ENCODE data around the gene LRRC4B. TPM values are rescaled to one million over a fixed set of nuclear protein-coding genes. Genes with fewer than 3 reads are reported as not detected.

LRRC4B gene
- under 0.01 TPM in 1 of 2 replicates, not detected in the other for total RNA-seq

DNA sequence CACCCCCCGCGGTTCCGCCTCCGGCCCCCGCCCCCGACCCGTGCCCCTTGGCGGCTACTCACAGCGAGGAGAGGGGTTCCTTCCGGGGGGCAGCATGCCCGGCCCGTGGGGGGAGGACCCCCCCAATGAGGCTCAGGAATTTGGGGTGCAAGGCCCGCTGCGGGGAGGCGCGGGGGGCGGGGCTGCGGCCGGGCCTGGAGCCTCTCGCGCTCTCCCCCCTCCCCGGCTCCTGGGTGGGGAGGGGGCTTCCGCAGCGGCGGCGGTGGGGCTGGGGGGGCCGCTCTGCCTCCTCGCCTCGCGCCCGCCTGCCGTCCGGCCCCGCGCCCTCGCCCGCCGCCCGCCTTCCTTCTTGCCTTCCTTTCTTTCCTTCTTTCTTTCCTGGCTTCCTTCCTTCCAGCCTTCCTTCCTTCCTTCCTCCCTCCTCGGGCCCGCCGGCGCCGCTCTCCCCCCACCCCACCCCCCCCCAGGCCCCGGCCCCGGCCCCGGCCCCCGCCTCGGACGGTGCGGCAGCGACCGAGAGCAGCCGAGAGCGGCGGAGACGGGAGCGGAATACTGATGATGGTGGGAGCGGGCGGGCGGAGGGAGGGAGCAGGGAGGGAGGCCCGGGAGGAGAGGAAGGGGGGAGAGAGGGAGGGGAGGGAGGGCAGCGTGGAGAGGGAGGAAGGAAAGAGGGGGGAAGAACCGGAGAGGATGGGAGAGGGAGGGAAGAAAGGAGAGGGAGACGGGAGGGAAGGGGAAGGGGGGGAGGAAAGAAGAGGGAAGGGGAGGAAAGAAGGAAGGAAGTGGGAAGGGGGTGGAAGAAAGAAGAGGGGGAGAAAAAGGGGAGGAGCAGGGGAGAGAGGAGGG, at the start of gene LRRC4B:
Gene LRRC4B (minus strand): TSS at position 554 of the 846 bp plus-strand sequence. CDS start 19,597 bp downstream, outside the sequence.

GRCh38 chr19:50513746-50514345, 54.4 kb downstream of the LRRC4B start, which contains the start of gene ASPDH:
TSS of gene ASPDH (minus strand) at chr19:50513913. CDS start at chr19:50513823, 90 bp downstream.

GRCh38 chr19:50511069-50511822, 57.0 kb downstream of the LRRC4B start, which contains the start of gene JOSD2:
TSS of gene JOSD2 (minus strand) at chr19:50511191. CDS start at chr19:50510431, 760 bp downstream.

GRCh38 chr19:50476224-50476906, 91.9 kb downstream of the LRRC4B start, which contains the start of the genes EMC10 and GARIN5A:
TSS of gene EMC10 (plus strand) at chr19:50476507. CDS start at chr19:50476545, 38 bp downstream.
TSS of gene GARIN5A (minus strand) at chr19:50476848. CDS start at chr19:50476388, 460 bp downstream.

Other genes with a start within 250 kb of the LRRC4B start
- gene KCNC3, start 239.1 kb downstream of the LRRC4B start, total RNA-seq: under 0.01 TPM in 2 replicates
- under 0.01 and 0.61 TPM in 2 replicates for gene NAPSA, start 202.8 kb downstream of the LRRC4B start, total RNA-seq
- 43.6 and 48.4 TPM in 2 replicates for gene NR1H2, start 192.0 kb downstream of the LRRC4B start, total RNA-seq
- 55.9 and 65.0 TPM in 2 replicates for gene POLD1, start 184.1 kb downstream of the LRRC4B start, total RNA-seq
- not detected in 2 replicates for gene SPIB, start 149.5 kb downstream of the LRRC4B start, total RNA-seq
- gene MYBPC2, start 135.5 kb downstream of the LRRC4B start, total RNA-seq: not detected in 2 replicates
- gene EMC10, start 91.9 kb downstream of the LRRC4B start, total RNA-seq: 41.3 and 63.2 TPM in 2 replicates
- 0.32 TPM in 1 of 2 replicates, not detected in the other for gene GARIN5A, start 91.6 kb downstream of the LRRC4B start, total RNA-seq
- 15.3 and 22.1 TPM in 2 replicates for gene JOSD2, start 57.2 kb downstream of the LRRC4B start, total RNA-seq
- not detected in 2 replicates for gene ASPDH, start 54.5 kb downstream of the LRRC4B start, total RNA-seq
- gene SYT3, start 71.4 kb upstream of the LRRC4B start, total RNA-seq: under 0.01 and 0.15 TPM in 2 replicates
- 2.7 TPM in 1 of 2 replicates, not detected in the other for gene C19orf81, start 81.0 kb upstream of the LRRC4B start, total RNA-seq
- gene SHANK1, start 151.4 kb upstream of the LRRC4B start, total RNA-seq: 0.97 and 1.8 TPM in 2 replicates
- gene CLEC11A, start 154.9 kb upstream of the LRRC4B start, total RNA-seq: 22.4 and 27.4 TPM in 2 replicates
- gene GPR32, start 202.0 kb upstream of the LRRC4B start, total RNA-seq: not detected in 2 replicates
- gene ACP4, start 222.0 kb upstream of the LRRC4B start, total RNA-seq: not detected in 2 replicates